Right ventricle myocardium inferior (tissue), 1 donor: ENCODE data around the gene MTURN. TPM values are rescaled to one million over a fixed set of nuclear protein-coding genes. Genes with fewer than 3 reads are reported as not detected.

Source experiments
- ATAC-seq: fragments of 200-7000 bp; cut with Tn5 transposase; one replicate; pipeline ENCODE4 v1.9.1; 2020; ENCODE audit warnings: mild to moderate bottlenecking, moderate library complexity
- DNase-seq: peaks from one replicate; pipeline ENCODE4 v3.0.0; 2021; ENCODE audit errors: missing footprints
- intact Hi-C: fragments of 100-400 bp; cut with DNase I; formaldehyde crosslinking; loops from one replicate; pipeline ENCODE4 v1.11.0; 2022
- total RNA-seq: library from RNA; stranded (reverse); fragmentation: NEBNext Ultra II Directional; extraction: Animal tissue kit (Norgen Biotek cat#: 25700); gene quantifications from one replicate; pipeline ENCODE4 v1.2.1, GENCODE V29; 2021
- donor health status: DM: no; HTN: yes; CAD: no; lungs with severe emphysema.

The MTURN gene
- total RNA-seq, 1 donor from 2014 or later, result 15.7 TPM

DNA sequence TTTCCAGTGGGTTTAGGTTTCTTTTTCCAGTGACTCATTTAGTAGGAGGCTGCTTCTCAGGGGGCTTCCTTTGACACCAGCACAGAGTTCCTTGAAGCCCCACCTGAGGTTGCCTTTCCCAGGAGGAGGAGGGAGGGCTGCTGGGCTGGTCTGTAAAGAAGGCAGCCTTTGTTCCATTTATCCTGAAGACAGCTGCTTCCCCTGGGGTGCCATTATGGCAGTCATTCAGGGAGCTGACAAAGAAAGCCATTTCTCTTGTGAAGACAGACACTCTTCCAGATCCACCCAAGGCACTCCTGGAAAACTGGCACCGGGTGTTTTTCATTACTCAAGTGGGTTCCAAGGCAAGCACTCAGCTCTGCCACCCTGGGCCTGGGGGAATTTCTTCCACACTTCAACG is 54.0 kb downstream of the MTURN start:
- no peak for DNase-seq
- intact Hi-C loops, result no loop called here
- ATAC-seq, result no peak

DNA sequence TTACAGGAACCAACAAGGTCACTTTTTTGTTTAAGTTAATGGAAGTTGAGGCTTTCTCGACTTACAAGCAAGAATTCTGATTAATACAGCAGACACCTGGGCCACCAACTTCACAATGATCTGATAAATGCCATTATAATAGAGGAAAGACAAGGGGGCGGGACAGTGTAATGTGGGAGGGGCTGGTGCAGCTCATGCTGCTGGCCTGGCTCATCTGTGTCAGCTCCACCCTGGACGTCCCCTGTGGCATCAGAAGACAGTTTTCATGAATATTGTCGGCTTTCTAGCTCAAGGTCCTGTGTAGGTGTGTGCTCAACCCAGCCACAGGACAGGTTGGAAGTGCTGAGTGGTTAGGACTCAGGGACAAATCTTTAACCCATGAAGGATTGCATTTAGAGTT is 57.0 kb downstream of the MTURN start:
- DNase-seq (no peak), ATAC-seq (no peak)
- intact Hi-C loops, result no loop called here

DNA sequence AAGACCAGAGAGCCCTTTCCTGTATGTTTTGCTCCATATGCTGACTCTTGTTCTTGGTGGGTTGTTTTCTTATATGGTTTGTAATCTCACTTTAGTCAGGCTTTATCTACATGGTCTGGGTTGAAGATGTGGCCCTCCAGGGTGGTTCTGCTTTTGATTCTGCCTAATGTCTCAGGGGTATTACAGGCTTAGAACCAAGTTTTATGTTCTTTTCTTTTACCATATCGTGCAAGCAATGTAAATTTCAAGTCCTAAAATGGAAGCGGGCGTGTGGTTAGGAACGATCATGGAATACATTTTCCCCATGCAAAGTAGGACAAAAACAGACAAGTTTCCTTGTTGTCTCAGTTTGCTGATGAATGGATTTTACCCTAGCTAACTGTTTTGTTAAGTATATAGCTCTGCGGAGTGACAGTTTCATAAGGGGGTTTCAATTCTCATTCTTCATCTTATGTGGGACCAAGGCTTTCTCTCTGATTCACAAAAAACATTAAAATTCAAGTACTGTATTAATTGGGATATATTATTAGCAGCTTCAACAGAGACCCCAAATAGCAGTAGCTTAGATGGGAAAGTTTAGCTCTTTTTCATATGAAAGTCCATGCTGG is 58.7 kb downstream of the MTURN start:
- intact Hi-C loops, result no loop called here
- no peak for DNase-seq
- no peak for ATAC-seq

DNA sequence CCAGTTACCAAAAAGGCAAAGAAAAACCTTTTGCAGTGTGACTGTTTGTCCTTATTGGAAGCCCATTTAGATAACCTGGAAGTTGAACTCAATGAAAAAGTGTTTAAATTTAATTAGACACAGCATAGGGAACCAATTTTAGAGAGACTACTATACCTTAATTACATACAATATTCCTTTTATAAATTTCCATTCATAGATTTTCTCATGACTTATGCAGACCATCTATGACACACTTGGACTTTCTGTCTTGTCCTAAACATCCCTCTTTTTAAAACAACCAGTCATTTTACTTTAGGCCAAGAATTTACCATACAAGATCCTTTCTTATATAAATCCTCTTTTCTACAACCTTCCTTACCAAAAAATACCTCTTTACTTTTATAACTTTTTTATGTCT is 61.6 kb downstream of the MTURN start:
- intact Hi-C loops, result no loop called here
- DNase-seq (no peak), ATAC-seq (no peak)

DNA sequence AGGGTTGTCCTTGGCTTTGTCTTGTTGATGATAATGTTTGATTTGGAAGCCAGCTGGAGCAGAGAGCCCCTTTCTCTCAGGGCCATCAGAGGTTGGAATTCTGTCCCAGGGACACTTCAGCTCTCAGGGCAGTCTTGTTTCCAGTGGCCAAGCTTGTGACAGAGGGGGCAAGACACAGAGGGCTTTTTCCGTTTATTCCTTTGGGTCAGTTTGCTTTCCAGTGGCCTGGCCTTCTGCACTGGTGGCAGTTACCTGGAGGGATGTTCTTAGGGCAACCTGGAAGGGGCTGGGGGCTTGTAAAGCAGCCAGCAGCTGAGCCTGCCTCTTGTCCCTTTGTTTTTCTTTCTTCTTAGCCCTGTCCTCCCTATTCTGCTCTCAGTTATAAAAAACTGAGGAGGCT is 62.7 kb downstream of the MTURN start:
- no peak for DNase-seq

DNA sequence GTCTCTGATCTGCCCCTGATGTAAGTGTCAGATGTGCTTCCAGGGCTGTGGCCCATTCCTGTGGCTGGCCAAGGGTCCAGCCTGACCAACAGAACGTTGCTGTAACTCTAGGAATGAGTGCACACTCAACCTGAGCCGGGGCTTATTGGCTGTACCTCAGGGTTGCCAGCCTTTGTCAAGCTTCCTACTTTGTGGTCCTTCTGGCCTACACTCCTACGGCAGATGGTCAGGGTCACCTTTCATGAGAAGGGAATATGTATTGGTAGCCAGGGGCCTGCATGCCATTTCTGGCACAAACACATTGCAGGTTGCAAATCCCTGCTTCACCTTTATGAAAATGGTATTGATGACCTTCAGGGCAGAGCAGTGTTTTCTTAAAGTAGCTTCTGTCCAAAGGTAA is 64.5 kb downstream of the MTURN start:
- no peak for ATAC-seq
- intact Hi-C loops, result no loop called here

More for the DNA sequence above, 62.7 kb downstream of the MTURN start:
- intact Hi-C loops, result no loop called here
- ATAC-seq, result no peak

DNA sequence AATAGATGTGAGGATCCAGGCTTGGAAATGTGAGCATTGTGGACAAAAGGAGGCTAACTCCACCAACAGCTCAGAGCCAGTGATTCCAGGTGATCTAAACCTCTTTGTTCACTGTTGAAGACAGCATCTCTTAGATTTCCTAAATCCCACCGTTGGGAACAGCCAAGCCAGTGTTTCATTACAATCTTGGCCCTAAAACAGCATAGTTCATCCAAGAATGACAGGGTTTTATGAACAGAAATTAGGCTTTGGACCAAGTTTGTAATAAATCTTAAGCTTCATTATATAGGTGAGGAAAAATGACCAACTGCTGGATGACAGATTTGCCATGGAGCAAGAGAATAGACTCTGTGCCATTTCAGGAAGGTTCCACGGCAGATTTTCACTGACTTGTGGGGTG is 65.8 kb downstream of the MTURN start:
- DNase-seq, result no peak
- intact Hi-C loops, result no loop called here
- ATAC-seq, result no peak

More for the DNA sequence above, 64.5 kb downstream of the MTURN start:
- no peak for DNase-seq

DNA sequence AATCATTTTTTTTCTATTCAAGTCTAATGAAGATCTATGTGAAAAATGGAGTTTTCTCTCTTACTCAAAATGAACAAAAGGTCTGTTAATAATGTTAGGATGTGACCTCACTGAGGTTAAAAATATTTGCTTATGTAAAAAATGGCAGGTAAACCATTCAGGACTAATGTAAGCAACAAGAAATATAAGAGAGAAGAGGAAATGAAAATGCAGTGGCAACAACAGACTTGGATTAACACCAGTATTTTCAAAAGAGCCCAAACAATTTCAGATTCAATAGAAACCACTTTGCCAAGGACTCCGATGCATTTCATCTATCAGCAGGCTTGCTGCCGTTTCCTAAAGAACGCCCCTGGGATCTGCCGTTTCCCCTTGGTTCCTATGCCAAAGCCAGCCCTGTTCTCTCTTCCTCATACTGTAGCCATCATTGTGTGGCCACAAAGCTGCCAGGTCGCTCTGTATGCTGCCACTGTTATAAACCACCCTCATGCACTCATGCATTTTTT is 66.4 kb downstream of the MTURN start:
- DNase-seq (no peak), ATAC-seq (no peak)
- intact Hi-C loops, result no loop called here

DNA sequence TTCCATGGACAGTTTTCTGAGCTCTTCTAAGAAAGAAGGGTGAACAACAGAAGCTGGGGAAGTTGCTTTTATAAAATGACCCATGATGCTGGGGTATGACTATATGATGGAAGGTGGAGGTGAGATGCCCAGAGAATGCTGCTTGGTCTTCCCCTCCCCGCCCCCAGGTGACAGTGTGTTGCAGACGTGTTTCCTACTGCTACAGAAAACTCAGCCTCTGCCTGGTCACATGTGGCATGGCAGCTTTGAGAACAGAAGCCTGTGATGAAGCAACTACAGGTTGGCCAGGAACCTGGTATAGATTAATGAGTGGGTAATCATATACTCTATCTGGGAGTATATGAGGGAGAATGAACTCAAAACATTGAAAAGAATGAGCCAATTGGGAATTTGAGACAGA is 67.1 kb downstream of the MTURN start:
- ATAC-seq (no peak), DNase-seq (no peak)
- intact Hi-C loops, result no loop called here

DNA sequence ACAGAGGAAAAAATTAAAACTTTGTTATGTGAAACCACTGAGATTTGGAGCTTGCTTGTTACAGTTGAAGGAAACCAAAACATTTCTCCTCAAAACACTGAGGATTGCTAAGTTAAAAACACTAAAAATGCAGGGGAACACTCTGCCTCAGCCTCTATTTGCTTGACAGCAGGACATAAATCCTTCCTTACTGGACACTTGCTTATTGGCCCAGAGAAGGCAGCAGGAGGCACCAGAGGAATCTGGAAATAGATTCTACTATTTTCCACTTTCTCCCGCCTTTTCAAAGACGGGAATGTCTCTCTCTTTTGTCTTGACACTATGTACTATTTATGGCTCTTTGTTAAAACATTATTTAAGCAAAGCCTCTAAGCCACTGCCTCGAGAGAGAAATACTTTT is 67.9 kb downstream of the MTURN start:
- intact Hi-C loops, result no loop called here
- ATAC-seq, result no peak
- no peak for DNase-seq

DNA sequence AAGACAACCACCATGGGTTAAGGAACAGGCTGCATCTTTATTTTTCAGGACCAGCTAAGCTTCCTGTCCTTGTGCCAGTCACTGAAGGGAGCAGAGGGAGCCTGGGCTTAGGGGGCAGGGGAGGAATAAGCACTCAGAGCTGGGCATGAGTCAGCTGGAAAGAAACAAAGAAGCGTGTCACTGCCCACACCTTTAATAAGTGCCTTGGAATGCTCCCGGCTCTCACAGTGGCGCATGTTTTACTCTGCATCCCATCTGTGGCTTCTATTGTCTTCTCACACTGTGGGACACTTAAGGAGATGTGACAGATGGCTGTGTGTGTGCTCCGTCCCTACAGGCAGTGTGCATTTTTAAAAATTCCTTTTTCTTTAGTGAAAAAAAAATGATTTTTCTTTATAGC is 71.7 kb downstream of the MTURN start:
- intact Hi-C loops, result no loop called here
- no peak for ATAC-seq

DNA sequence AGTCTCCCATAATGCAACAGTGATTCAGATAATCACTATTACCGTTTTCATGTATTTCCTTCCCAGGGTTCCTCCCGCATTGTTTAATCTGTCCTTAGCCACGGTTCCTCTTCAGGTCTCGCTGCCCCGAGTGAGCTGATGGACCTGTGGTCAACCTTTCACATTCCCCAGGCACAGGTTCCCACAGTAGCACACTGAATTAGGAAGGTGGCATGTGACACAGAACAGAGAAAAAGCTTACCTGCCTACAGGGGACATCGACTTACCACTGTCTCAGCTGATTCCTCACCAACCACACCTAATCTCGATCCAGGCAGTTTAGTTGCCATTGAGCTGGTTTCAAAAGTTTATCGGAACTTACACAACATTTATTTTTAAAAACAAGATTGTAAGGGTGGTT is 72.2 kb downstream of the MTURN start:
- intact Hi-C loops, result no loop called here
- ATAC-seq (no peak), DNase-seq (no peak)

More for the DNA sequence above, 71.7 kb downstream of the MTURN start:
- no peak for DNase-seq

DNA sequence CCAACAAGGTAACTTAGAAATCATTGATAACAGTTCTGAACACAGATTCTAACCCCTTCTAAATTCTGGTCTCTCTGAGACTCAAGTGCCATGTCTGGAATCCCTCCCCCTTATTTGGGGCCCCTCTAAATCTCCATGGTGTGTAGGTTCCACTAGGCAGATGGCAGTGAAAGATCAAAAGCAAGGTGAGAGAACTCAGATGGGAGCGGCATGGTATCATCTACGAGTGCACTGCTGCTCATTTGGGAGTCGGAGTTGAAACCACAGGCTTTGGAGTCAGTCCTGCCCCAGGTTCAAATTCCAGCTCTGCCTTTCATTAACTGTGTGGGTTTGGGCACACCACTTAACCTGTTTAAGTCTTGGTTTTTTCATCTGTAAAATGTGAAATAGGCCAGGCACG is 72.6 kb downstream of the MTURN start:
- intact Hi-C loops, result no loop called here
- ATAC-seq, result no peak
- no peak for DNase-seq

DNA sequence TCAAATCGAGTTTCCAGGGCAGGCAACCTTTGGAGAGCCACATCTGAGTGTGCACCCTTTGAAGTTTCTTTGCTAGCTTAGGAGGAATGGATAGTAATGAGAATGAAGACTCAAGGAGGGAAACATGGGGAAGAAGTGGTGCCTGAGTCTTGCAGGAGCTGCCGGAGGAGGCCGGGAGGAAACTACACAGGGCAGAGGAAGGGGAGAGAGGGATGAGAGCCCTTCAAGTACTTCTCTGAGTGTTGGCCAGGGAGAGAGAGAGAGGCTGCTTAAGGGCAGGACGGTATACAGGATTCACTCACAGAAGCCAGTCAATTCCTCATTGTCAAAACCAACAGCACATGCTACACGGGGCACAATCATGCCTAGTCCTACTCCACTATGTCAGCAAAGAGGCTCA is 75.2 kb downstream of the MTURN start:
- intact Hi-C loops, result no loop called here
- DNase-seq (no peak), ATAC-seq (no peak)

Other genes starting within 250 kb of the MTURN start
- 15.0 TPM for gene SCRN1, start 145.2 kb upstream of the MTURN start, total RNA-seq
- 8.5 TPM for gene FKBP14, start 108.3 kb upstream of the MTURN start, total RNA-seq
- gene PLEKHA8, start 106.6 kb upstream of the MTURN start, total RNA-seq, result 3.9 TPM
- gene ZNRF2, start 149.6 kb downstream of the MTURN start, total RNA-seq, result 8.7 TPM